Measurements from ENCODE around the gene PWWP2B. TPM values are rescaled to one million over a fixed set of nuclear protein-coding genes. Genes with fewer than 3 reads are reported as not detected.
A peak's percentile ranks its signal among the peaks of the same experiment; 100 is the strongest.

The PWWP2B gene
- total RNA-seq, 2 donors from 2014 or later, result 33.8 to 61.0 TPM

DNA sequence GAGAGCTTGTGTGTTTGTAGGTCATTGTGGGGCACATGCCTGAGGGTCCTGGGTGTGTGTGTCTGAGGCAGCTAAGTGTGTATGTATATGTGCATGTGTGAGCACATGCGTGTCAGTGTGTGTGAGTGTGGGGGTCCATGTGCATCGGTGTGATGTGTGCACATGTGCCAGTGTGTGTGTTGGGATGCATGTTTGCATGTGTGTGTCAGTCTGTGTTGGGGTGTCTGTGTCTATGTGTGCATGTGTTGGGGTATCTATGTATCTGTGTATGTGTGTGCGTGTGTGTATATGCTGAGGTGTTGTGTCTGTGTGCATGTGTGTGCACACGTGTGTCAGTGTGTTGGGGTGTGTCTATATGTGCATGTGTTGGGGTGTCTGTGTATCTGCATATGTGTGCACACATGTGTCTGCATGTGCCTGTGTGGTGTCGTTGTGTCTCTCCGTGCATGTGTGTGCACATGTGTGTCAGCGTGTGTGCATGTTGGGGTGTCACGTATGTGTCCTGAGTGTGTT lies 33.3 kb downstream of the PWWP2B start:
- TF ChIP-seq, protein P1, sequence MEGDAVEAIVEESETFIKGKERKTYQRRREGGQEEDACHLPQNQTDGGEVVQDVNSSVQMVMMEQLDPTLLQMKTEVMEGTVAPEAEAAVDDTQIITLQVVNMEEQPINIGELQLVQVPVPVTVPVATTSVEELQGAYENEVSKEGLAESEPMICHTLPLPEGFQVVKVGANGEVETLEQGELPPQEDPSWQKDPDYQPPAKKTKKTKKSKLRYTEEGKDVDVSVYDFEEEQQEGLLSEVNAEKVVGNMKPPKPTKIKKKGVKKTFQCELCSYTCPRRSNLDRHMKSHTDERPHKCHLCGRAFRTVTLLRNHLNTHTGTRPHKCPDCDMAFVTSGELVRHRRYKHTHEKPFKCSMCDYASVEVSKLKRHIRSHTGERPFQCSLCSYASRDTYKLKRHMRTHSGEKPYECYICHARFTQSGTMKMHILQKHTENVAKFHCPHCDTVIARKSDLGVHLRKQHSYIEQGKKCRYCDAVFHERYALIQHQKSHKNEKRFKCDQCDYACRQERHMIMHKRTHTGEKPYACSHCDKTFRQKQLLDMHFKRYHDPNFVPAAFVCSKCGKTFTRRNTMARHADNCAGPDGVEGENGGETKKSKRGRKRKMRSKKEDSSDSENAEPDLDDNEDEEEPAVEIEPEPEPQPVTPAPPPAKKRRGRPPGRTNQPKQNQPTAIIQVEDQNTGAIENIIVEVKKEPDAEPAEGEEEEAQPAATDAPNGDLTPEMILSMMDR (IDR thresholded peaks at IDR 0.05), result no peak
- Histone ChIP-seq H3K27ac (no peak overlapping the region), H3K9me3 (no peaks in the 10 kb centered on the region), H3K36me3 (no peaks in the 10 kb centered on the region), H3K9ac (ENCODE audit: low read depth in 2 of 2, low read length in 2 of 2) (peak overlapping the region in 1 of 2 donors; percentile 55), H3K4me3 (no peak overlapping the region), H3K4me1 (peaks cover 10% of the 10 kb centered on the region), H3K27me3 (no peaks in the 10 kb centered on the region)
- DNase-seq, result no peak
- intact Hi-C loops (cut with DNase I), result no loop called here

- TF ChIP-seq, protein P1 (IDR thresholded peaks at IDR 0.05), result no peak
- peaks cover 10% of the 10 kb centered on the region for H3K4me1 ChIP-seq
These were observed 33.9 kb downstream of the PWWP2B start for GRCh38 chr10:132430861-132431271.

DNA sequence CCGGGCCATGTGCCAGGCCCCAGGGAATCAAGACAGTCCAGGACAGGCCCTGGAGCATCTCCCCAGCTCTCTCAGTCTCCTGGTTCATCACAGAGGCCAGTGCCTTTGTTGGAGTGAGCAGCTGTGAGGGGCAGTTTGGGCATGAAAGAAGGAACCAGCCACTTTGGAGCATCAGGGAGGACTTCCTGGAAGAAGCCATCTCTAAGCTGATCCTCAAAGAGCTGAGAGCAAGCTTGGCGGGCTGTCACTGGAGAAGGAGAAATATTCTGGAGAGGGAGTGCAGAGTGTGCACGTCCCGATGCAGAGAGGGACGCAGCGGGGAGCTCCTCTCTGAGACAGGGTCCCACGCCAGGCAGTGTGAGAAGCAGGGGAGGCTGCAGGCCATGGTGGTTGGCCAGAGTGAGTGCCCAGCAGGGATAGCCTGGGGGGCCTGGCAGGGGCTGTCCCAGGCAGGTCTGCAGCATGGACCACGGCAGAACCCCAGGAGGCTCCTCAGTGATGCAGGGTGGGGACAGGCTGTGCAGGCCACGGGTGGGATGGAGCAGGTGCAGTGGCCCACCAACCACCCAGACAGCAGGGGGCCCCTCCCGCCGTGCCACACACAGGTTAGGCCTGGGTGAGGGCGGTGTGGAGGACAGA lies 34.7 kb downstream of the PWWP2B start:
- H3K4me1 ChIP-seq, result peaks cover 10% of the 10 kb centered on the region
- intact Hi-C loops (cut with DNase I), result no loop called here
- DNase-seq, result no peak
- no peak overlapping the region for H3K27ac ChIP-seq
- TF ChIP-seq, protein P1 (IDR thresholded peaks at IDR 0.05), result no peak
- H3K27me3 ChIP-seq, result no peaks in the 10 kb centered on the region
- H3K9me3 ChIP-seq, result no peaks in the 10 kb centered on the region
- H3K4me3 ChIP-seq, result no peak overlapping the region
- no peaks in the 10 kb centered on the region for H3K36me3 ChIP-seq
- no peak overlapping the region for H3K9ac ChIP-seq (ENCODE audit: low read depth in 2 of 2, low read length in 2 of 2)

More at GRCh38 chr10:132430861-132431271, 33.9 kb downstream of the PWWP2B start:
- DNase-seq, result no peak
- H3K9me3 ChIP-seq, result no peaks in the 10 kb centered on the region
- no peak overlapping the region for H3K4me3 ChIP-seq
- no peaks in the 10 kb centered on the region for H3K36me3 ChIP-seq
- no peaks in the 10 kb centered on the region for H3K27me3 ChIP-seq
- no peak overlapping the region for H3K27ac ChIP-seq
- intact Hi-C loops (cut with DNase I), result no loop called here
- H3K9ac ChIP-seq (ENCODE audit: low read depth in 2 of 2, low read length in 2 of 2), result no peak overlapping the region

- intact Hi-C loops (cut with DNase I), result no loop called here
- TF ChIP-seq, protein P1 (IDR thresholded peaks at IDR 0.05), result no peak
- H3K4me1 ChIP-seq, result peaks cover 10% of the 10 kb centered on the region
- H3K9me3 ChIP-seq, result no peaks in the 10 kb centered on the region
- DNase-seq, result no peak
- no peak overlapping the region for H3K27ac ChIP-seq
- H3K27me3 ChIP-seq, result no peaks in the 10 kb centered on the region
- H3K36me3 ChIP-seq, result no peaks in the 10 kb centered on the region
- no peak overlapping the region for H3K9ac ChIP-seq (ENCODE audit: low read depth in 2 of 2, low read length in 2 of 2)
- no peak overlapping the region for H3K4me3 ChIP-seq
These were observed 35.2 kb downstream of the PWWP2B start for GRCh38 chr10:132432176-132432540.

DNA sequence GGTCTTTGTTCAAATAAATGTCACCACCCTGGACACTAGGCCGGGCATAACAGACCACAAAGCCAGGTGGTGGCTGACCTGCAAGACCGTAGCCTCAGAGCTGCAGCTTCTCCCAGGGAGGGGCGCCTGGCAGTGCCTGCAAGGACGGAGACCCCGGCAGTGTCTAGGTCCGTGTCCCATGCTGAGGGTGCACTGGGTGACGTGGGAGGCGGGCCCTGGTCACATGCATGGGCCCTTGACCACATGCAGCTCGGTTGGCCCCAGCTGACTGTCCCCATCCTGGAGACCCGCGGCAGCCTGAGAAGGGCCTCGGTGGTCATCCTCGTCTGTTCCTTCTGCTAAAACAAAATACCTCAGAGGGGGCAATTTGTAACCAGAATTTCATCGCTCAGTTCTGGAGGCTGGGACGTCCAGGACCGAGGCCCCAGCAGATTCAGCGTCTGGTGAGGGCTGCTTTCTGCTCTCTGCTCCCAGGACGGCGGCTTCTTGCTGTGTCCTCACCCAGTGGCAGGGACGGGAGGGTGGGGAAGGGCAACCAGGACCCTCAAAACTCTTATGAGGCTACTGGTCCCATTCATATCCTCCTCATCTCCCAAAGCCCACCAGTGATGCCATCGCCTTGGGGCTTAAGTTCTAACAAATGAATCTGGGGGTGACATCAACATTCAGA lies 36.8 kb downstream of the PWWP2B start:
- no peaks in the 10 kb centered on the region for H3K36me3 ChIP-seq
- no peaks in the 10 kb centered on the region for H3K9me3 ChIP-seq
- no peak overlapping the region for H3K9ac ChIP-seq (ENCODE audit: low read depth in 2 of 2, low read length in 2 of 2)
- no peak for DNase-seq
- H3K4me3 ChIP-seq, result no peak overlapping the region
- intact Hi-C loops (cut with DNase I), result no loop called here
- peaks cover 10% of the 10 kb centered on the region for H3K4me1 ChIP-seq
- H3K27me3 ChIP-seq, result no peaks in the 10 kb centered on the region
- TF ChIP-seq, protein P1 (IDR thresholded peaks at IDR 0.05), result no peak
- no peak overlapping the region for H3K27ac ChIP-seq
